Measurements from ENCODE around the gene RALGAPB. TPM values are rescaled to one million over a fixed set of nuclear protein-coding genes. Genes with fewer than 3 reads are reported as not detected.

Gene RALGAPB
- polyA plus RNA-seq, 2 of the 4 experiments (the other 2 are of a cell fraction) = 15.1 to 35.9 TPM

DNA sequence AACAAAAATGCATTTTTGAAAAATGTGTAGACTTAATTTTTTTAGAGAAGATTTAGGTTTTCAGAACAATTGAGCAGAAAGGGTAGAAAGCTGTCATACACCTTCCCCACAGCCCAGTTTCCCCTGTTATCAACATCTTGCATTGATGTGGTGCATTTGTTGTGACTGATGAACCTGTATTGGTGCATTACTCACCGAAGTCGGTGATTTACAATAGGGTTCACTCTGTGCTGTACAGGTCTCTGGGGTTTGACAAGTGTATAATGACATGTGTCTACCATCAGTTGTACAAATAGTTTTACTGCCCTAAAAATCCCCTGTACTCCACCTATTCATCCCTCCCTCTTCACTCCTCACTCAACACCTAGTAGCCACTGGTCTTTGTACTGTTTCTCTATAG, 84.5 kb downstream of the RALGAPB start:
- H3K4me3 ChIP-seq = no peak overlapping the region
- TF ChIP-seq, protein P1, sequence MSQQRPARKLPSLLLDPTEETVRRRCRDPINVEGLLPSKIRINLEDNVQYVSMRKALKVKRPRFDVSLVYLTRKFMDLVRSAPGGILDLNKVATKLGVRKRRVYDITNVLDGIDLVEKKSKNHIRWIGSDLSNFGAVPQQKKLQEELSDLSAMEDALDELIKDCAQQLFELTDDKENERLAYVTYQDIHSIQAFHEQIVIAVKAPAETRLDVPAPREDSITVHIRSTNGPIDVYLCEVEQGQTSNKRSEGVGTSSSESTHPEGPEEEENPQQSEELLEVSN (IDR thresholded peaks at IDR 0.05; ENCODE audit: borderline replicate concordance, low read depth) = no peak
- TF ChIP-seq ESRRA (IDR thresholded peaks at IDR 0.05; ENCODE audit: borderline replicate concordance, low read length) (no peak), RAD21 (conservative IDR thresholded peaks at IDR 0.05 in 1 of 2, IDR thresholded peaks at IDR 0.05 in 1 of 2) (no peak), JUNB (IDR thresholded peaks at IDR 0.05) (no peak), JUN (IDR thresholded peaks at IDR 0.05) (no peak), ZNF302 (CRISPR knock-in tag; IDR thresholded peaks at IDR 0.05) (no peak), MYC (IDR thresholded peaks at IDR 0.05; ENCODE audit: borderline replicate concordance, low read length) (no peak), HEYL (CRISPR knock-in tag; IDR thresholded peaks at IDR 0.05) (no peak), RNF2 (IDR thresholded peaks at IDR 0.05; ENCODE audit: borderline replicate concordance, low read depth) (no peak), NPAS2 (CRISPR knock-in tag; IDR thresholded peaks at IDR 0.05; ENCODE audit: borderline replicate concordance) (no peak), HDAC2 (IDR thresholded peaks at IDR 0.05) (no peak), CBX8 (IDR thresholded peaks at IDR 0.05) (no peak), CEBPB (IDR thresholded peaks at IDR 0.05) (no peak), ZC3H11A (IDR thresholded peaks at IDR 0.05) (no peak), FOXS1 (CRISPR knock-in tag; IDR thresholded peaks at IDR 0.05) (no peak)
- TF ChIP-seq, protein P2, sequence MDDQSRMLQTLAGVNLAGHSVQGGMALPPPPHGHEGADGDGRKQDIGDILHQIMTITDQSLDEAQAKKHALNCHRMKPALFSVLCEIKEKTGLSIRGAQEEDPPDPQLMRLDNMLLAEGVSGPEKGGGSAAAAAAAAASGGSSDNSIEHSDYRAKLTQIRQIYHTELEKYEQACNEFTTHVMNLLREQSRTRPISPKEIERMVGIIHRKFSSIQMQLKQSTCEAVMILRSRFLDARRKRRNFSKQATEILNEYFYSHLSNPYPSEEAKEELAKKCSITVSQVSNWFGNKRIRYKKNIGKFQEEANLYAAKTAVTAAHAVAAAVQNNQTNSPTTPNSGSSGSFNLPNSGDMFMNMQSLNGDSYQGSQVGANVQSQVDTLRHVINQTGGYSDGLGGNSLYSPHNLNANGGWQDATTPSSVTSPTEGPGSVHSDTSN (IDR thresholded peaks at IDR 0.05) = no peak
- TF ChIP-seq, protein P3, sequence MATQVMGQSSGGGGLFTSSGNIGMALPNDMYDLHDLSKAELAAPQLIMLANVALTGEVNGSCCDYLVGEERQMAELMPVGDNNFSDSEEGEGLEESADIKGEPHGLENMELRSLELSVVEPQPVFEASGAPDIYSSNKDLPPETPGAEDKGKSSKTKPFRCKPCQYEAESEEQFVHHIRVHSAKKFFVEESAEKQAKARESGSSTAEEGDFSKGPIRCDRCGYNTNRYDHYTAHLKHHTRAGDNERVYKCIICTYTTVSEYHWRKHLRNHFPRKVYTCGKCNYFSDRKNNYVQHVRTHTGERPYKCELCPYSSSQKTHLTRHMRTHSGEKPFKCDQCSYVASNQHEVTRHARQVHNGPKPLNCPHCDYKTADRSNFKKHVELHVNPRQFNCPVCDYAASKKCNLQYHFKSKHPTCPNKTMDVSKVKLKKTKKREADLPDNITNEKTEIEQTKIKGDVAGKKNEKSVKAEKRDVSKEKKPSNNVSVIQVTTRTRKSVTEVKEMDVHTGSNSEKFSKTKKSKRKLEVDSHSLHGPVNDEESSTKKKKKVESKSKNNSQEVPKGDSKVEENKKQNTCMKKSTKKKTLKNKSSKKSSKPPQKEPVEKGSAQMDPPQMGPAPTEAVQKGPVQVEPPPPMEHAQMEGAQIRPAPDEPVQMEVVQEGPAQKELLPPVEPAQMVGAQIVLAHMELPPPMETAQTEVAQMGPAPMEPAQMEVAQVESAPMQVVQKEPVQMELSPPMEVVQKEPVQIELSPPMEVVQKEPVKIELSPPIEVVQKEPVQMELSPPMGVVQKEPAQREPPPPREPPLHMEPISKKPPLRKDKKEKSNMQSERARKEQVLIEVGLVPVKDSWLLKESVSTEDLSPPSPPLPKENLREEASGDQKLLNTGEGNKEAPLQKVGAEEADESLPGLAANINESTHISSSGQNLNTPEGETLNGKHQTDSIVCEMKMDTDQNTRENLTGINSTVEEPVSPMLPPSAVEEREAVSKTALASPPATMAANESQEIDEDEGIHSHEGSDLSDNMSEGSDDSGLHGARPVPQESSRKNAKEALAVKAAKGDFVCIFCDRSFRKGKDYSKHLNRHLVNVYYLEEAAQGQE (IDR thresholded peaks at IDR 0.05) = no peak
- TF ChIP-seq, protein P4, sequence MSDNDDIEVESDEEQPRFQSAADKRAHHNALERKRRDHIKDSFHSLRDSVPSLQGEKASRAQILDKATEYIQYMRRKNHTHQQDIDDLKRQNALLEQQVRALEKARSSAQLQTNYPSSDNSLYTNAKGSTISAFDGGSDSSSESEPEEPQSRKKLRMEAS (IDR thresholded peaks at IDR 0.05) = no peak
- TF ChIP-seq, protein P5, sequence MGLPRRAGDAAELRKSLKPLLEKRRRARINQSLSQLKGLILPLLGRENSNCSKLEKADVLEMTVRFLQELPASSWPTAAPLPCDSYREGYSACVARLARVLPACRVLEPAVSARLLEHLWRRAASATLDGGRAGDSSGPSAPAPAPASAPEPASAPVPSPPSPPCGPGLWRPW (IDR thresholded peaks at IDR 0.05) = no peak
- POLR2A ChIA-PET = no interaction called here
- DNase-seq (ENCODE audit: low read depth in 1 of 2, low spot score in 1 of 2) (no peak), FAIRE-seq (no peak), ATAC-seq (no peak)
- H3K27ac ChIP-seq = no peak overlapping the region
- no peak overlapping the region for H3K4me2 ChIP-seq
- 97% methylated on average over 2 of the region's 2 CpGs for WGBS (ENCODE audit: missing lambda C conversion rate)
- no peaks in the 10 kb centered on the region for H3K9me3 ChIP-seq
- H3K4me1 ChIP-seq = no peaks in the 10 kb centered on the region
- CTCF ChIA-PET = no interaction called here

DNA sequence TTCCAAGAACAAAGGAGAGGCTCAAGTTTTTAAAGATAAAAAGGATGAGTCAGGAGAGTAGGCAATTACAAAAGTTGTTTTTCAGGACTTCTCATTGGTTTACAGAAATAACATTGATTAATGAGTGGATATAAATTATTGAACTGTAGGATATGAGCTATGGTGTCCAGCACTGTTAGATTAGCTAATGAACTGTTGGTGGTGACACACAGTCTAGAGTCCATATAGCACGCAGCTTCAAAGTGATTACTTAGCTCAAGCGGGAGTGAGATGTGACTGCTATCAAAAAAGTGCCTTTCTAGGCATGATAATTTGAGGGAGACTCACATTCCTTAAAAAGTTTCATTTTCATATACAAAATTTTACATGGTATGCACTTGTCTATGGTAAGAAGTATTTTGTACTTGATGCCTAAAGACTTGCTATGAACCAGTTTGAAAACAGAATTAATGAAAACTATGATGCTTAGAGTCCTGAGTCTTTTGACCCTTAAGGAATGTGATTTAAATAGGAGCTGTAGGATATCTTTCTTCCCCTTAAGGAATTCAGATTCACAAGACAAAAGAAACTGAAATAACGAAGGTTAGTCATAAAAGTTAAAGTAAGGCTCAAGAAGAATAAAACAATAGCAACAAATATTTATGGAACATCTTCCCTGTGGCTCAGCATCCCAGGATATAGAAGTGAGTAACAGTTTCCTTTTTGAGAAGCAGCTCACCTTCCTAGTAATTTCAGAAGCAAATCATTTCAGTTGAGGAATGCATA, 86.1 kb downstream of the RALGAPB start:
- H3K4me1 ChIP-seq = no peaks in the 10 kb centered on the region
- DNase-seq (ENCODE audit: low read depth in 1 of 2, low spot score in 1 of 2) (no peak), ATAC-seq (no peak), FAIRE-seq (no peak)
- POLR2A ChIA-PET = no interaction called here
- H3K4me3 ChIP-seq = no peak overlapping the region
- H3K4me2 ChIP-seq = no peak overlapping the region
- no peaks in the 10 kb centered on the region for H3K9me3 ChIP-seq
- TF ChIP-seq ZNF302 (CRISPR knock-in tag; IDR thresholded peaks at IDR 0.05) (no peak), ZSCAN20 (CRISPR knock-in tag; IDR thresholded peaks at IDR 0.05) (no peak), TP53 (CRISPR knock-in tag; IDR thresholded peaks at IDR 0.05) (no peak), CBX8 (IDR thresholded peaks at IDR 0.05) (no peak), SMC3 (IDR thresholded peaks at IDR 0.05) (no peak), GATA3 (IDR thresholded peaks at IDR 0.05; ENCODE audit: borderline replicate concordance) (no peak), RFX5 (IDR thresholded peaks at IDR 0.05) (no peak)
- TF ChIP-seq, protein P6, sequence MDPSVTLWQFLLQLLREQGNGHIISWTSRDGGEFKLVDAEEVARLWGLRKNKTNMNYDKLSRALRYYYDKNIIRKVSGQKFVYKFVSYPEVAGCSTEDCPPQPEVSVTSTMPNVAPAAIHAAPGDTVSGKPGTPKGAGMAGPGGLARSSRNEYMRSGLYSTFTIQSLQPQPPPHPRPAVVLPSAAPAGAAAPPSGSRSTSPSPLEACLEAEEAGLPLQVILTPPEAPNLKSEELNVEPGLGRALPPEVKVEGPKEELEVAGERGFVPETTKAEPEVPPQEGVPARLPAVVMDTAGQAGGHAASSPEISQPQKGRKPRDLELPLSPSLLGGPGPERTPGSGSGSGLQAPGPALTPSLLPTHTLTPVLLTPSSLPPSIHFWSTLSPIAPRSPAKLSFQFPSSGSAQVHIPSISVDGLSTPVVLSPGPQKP (IDR thresholded peaks at IDR 0.05; ENCODE audit: low read depth, low read length) = no peak
- WGBS (ENCODE audit: missing lambda C conversion rate) = 97% methylated on average over 3 of the region's 3 CpGs
- CTCF ChIA-PET = interaction anchor here (0.6 to 1.0 kb wide), 2 partner anchors 151 to 192 kb away, joined by 4 to 5 read pairs; no protein-coding TSS in a partner anchor
- no peak overlapping the region for H3K27ac ChIP-seq

Data from A549 (cell line).